Measurements from ENCODE around the gene LRTM2. TPM values are rescaled to one million over a fixed set of nuclear protein-coding genes. Genes with fewer than 3 reads are reported as not detected.

LRTM2 gene
- total and polyA plus RNA-seq, 7 donors: 0.09 to 0.41 TPM; not detected in 5

- Histone ChIP-seq H3K4me3 (no peak overlapping the region), H3K9me3 (no peaks in the 10 kb centered on the region), H3K4me1 (no peaks in the 10 kb centered on the region), H3K27ac (no peak overlapping the region), H3K36me3 (no peaks in the 10 kb centered on the region), H3K27me3 (no peaks in the 10 kb centered on the region)
- no peak for TF ChIP-seq EP300 (IDR thresholded peaks at IDR 0.05)
- TF ChIP-seq CTCF (IDR thresholded peaks at IDR 0.05): no peak
- TF ChIP-seq POLR2AphosphoS5 (IDR thresholded peaks at IDR 0.05): no peak
- TF ChIP-seq POLR2A (IDR thresholded peaks at IDR 0.05): no peak
- intact Hi-C loops (cut with DNase I): no loop called here
- 75 to 86% methylated on average over 10 of the region's 10 CpGs for WGBS, 2 donors
- peak; percentile 26 for DNase-seq
Measured at GRCh38 chr12:1848146-1848545, 27.8 kb downstream of the LRTM2 start.

- no peaks in the 10 kb centered on the region for H3K27me3 ChIP-seq
- no peaks in the 10 kb centered on the region for H3K4me1 ChIP-seq
- intact Hi-C loops (cut with DNase I): no loop called here
- no peaks in the 10 kb centered on the region for H3K9me3 ChIP-seq
- H3K4me3 ChIP-seq: no peak overlapping the region
- DNase-seq: peak; percentile 35
- H3K36me3 ChIP-seq: no peaks in the 10 kb centered on the region
- TF ChIP-seq CTCF (IDR thresholded peaks at IDR 0.05) (no peak), POLR2A (IDR thresholded peaks at IDR 0.05) (no peak), POLR2AphosphoS5 (IDR thresholded peaks at IDR 0.05) (no peak), EP300 (IDR thresholded peaks at IDR 0.05) (no peak)
- 81 to 83% methylated on average over 6 of the region's 6 CpGs for WGBS, 2 donors
- H3K27ac ChIP-seq: no peak overlapping the region
Measured at GRCh38 chr12:1848745-1849144, 28.4 kb downstream of the LRTM2 start.

- intact Hi-C loops (cut with DNase I): no loop called here
- WGBS, 2 donors: 20 to 58% methylated on average over 7 of the region's 7 CpGs
- no peak for DNase-seq
- H3K4me3 ChIP-seq: no peak overlapping the region
- no peaks in the 10 kb centered on the region for H3K4me1 ChIP-seq
- TF ChIP-seq EP300 (IDR thresholded peaks at IDR 0.05) (no peak), POLR2A (IDR thresholded peaks at IDR 0.05) (no peak), CTCF (IDR thresholded peaks at IDR 0.05) (no peak), POLR2AphosphoS5 (IDR thresholded peaks at IDR 0.05) (no peak)
- H3K36me3 ChIP-seq: no peaks in the 10 kb centered on the region
- H3K9me3 ChIP-seq: peaks cover 0 to 10% (median 8%) of the 10 kb centered on the region in 4 donors
- no peaks in the 10 kb centered on the region for H3K27me3 ChIP-seq
- H3K27ac ChIP-seq: no peak overlapping the region
Measured at GRCh38 chr12:1851151-1851701, 30.9 kb downstream of the LRTM2 start.

GRCh38 chr12:1852076-1852475, 31.7 kb downstream of the LRTM2 start:
- no peak for DNase-seq
- Histone ChIP-seq H3K4me3 (no peak overlapping the region), H3K9me3 (peaks cover 0 to 10% (median 8%) of the 10 kb centered on the region in 4 donors), H3K4me1 (no peaks in the 10 kb centered on the region), H3K27me3 (no peaks in the 10 kb centered on the region), H3K36me3 (no peaks in the 10 kb centered on the region), H3K27ac (no peak overlapping the region)
- no peak for TF ChIP-seq CTCF (IDR thresholded peaks at IDR 0.05)
- TF ChIP-seq POLR2AphosphoS5 (IDR thresholded peaks at IDR 0.05): no peak
- no peak for TF ChIP-seq POLR2A (IDR thresholded peaks at IDR 0.05)
- no peak for TF ChIP-seq EP300 (IDR thresholded peaks at IDR 0.05)
- 91 to 92% methylated on average over 1 of the region's 1 CpG for WGBS, 2 donors
- intact Hi-C loops (cut with DNase I): no loop called here

GRCh38 chr12:1853716-1854115, 33.4 kb downstream of the LRTM2 start:
- no peak for DNase-seq

More at GRCh38 chr12:1853716-1854115, 33.4 kb downstream of the LRTM2 start:
- no peaks in the 10 kb centered on the region for H3K36me3 ChIP-seq
- no peaks in the 10 kb centered on the region for H3K4me1 ChIP-seq
- TF ChIP-seq CTCF (IDR thresholded peaks at IDR 0.05): no peak
- no peak for TF ChIP-seq POLR2A (IDR thresholded peaks at IDR 0.05)
- no peak for TF ChIP-seq EP300 (IDR thresholded peaks at IDR 0.05)
- TF ChIP-seq POLR2AphosphoS5 (IDR thresholded peaks at IDR 0.05): no peak
- H3K27me3 ChIP-seq: no peaks in the 10 kb centered on the region
- no peak overlapping the region for H3K27ac ChIP-seq
- 91 to 94% methylated on average over 8 of the region's 8 CpGs for WGBS, 2 donors
- intact Hi-C loops (cut with DNase I): no loop called here
- H3K4me3 ChIP-seq: no peak overlapping the region
- peaks cover 0 to 10% (median 8%) of the 10 kb centered on the region in 4 donors for H3K9me3 ChIP-seq

Data from sigmoid colon (tissue), 7 donors.